Kidney glomerular epithelial cell (primary cell): ENCODE results near the gene HSP90AB1.

Experiments used
- DNase-seq: peaks from one replicate; lab custom pipeline; 2025; lab: John Stamatoyannopoulos, UW

Gene HSP90AB1

DNA sequence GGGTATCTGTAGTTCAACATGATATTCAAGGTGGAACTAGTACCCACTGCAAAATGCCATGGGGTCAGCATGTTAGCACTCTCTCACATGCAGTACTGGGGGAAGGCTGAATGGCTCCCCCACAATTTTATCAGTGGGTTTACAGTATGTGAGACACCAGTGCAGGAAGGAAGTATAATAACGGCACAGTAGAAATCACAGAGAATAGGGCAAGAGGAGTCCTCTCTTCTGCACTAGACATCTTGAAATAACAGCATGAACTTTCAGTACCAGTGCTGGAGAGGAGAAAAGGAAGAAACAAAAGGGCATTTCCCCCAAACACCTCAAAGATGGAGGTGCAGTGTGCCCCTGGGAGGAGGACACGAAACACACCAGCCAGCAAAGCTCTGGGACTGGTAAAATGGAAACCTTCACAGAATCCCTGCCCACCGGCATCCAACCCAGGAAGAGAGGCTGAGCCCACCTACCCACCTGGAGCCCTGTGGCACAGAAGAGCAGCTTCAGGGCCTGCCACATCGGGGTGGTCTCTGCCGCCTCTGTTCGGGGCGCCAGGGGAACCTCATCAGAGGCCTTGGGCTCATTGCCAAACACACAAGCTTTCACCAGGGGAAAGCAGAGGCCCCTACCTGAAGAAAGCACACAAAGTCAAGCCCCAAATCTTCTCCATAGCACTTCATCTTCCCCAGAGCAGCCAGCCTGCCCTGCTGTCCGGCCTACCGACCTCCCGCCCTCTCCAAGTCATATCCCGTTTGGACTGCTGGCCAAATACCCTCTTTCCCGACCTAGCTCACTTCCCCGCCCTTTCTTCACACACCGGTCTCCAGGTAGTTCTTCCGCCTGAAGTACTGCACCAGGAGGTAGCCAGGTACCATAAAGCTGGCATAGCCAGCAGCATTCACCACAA lies 9.2 kb downstream of the HSP90AB1 start:
- no peak for DNase-seq

GRCh38 chr6:44256775-44257024 lies 9.8 kb downstream of the HSP90AB1 start:
- no peak for DNase-seq

DNA sequence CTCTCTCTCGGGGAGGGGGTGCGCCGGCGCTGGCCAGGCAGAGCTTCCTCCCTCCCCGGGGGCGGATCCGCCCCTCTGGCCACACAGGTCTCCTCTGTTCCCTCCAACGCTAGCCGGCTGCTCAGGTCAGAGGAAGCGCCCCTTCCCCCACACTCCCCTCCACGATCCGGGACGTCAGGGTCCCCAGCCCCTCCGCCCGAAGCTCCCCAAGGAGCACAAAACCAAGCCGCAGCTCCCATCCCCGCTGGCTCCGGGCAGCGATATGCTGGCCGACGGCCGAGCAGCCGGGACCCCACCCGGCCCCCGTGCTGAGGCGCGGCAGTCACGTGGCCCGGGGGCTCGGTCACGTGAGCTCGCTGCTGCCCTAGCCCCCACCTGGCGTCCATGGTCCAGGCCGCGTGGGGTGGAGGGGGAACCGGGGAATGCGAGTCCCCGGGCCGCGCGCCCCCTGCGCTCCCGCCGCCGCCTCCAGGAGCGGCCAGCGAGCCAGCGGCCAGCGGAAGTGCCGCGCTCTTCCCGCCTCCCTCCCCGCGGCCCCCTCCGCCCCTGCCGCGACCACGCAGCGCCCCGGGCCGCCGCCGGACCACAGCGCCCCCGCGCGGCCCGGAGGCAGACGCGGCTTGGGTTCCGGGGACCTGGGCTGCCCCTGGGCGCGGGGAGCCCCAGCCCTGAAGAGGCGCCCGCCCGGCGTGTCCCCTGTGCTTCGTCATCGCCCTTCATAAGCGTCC lies 10.3 kb downstream of the HSP90AB1 start, which contains the start of gene SLC35B2:
Gene SLC35B2, minus strand, starts transcription at position 504 of the 728 bp plus-strand sequence. Its CDS starts 118 bp downstream, at position 386.
- peak; percentile 66 for DNase-seq

DNA sequence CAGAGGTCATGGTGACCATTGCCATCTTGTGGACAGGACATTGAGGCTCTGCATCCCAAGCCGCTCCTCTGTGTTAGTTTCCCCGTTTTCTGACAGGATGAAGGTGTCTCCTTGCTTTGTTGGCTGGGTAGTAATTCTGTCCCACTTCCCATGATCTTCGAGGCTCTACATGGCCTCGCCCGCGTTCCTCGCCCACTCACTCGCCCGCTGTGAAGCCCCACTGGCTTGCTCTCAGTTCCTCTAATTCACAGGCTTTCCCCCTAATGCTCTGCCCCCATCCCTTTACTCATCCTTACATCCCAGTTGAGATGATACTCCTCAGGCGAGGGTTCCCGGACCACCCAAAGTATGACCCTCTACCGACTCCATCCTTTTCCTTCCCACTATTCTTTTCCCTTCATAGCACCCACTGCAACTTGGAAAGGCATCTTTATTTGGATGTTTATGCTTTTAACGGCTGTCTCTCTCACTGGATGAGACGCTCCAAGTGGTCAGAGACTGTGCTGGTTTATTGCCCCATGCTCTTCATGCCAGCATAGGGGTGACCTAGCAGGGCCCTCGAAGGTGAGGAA lies 10.9 kb downstream of the HSP90AB1 start:
- no peak for DNase-seq

- no peak for DNase-seq
Observed at GRCh38 chr6:44258325-44258863, 11.5 kb downstream of the HSP90AB1 start.

DNA sequence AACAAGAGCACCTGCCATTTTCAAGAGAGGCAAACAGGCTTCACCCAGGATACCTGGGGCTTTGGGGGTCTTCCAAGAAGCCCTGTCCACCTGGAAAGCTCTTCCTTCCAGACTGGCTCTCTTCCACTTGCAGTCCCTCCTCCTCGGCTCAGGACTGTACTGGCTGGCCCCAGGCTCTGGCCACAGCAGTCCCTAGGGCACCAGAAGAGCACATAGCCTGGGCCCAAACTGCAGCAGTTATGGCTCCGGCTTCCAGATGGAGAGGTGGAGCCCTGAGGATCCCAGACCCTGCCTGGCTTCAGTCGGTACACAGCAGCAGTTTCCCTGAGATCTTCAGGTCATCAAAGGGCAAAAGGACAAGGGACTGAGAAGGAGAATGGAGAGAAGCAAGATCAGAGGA lies 12.0 kb downstream of the HSP90AB1 start:
- no peak for DNase-seq

DNA sequence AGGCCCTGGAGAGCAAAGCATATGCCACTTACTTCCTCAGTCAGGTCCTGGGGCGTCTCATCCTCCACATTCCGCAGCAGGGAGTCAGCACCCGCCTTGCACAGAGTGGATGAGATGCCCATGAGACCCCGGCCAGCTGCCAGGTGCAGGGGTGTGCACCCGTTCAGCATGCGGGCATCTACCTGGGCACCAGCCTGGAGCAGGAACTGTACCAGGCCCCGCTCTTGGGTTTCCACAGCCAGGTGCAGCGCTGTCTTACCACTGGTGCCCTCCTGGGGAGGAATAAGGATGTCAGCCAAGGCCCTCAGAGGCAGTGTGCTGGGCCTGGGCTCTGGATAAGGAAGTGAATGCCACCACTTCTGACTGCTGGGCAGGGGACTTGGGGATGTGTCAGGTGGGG lies 13.1 kb downstream of the HSP90AB1 start:
- DNase-seq, result no peak

- no peak for DNase-seq
Observed at GRCh38 chr6:44260451-44261297, 13.8 kb downstream of the HSP90AB1 start.

DNA sequence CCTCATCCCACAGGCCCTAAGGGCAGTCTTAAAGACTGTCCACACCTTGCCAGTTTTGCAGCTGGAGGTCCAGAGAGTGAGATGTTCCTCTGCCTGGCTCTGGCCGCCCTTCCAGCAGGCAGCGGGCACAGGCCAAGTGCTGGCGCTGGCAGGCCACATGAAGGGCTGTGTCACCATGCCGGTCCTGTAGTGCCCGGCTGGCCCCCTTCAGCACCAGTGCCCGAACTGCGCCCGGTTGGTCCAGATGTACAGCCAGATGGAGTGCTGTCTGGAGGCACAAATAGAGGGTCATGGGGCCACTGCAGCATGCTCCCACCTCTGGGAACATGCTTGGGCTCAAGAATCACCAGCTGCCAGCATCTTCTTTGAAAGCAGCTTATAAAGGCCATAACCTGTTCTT lies 14.7 kb downstream of the HSP90AB1 start:
- DNase-seq, result no peak

DNA sequence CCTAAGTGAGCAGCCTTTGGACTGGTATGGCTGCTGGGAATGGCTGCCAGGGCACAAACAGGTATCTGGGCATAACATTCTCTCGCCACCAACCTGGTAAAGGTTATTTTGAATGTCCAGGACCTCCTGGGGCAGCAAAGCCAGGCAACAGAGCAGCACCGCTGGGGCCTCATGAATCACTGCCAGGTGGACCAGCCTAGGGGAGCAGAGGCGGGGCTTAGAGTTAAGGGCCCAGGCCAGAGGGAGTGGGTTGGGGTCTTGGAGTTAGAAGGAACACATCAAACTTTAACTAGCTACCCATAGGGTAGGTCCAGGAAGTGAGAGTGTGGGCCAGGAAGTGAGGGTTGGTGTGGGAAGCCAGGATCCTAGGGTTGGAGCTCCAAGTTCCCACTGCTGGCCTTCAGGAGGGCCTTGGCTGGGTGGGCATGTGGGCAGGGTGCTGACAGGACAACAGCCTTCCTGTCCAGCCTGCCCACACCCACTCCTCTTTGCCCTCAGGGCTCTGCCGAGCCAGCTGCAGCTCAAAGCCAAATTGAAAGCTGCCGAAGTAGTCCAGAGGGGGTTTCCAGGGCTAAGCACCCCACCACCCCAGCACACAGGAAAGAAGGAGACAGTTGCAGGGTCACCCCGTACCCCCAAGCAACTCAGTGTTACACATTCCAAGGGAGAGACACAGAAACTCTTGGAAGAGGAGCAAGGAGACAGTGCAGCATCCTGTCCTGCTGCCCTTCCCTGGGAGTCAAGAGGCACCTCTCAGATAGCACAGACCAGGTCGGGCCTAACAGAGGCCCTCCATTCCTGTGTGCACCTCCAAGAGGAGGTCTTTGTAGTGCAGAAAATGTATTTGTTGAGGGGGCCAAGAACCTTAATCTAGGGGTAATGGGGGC lies 15.8 kb downstream of the HSP90AB1 start:
- no peak for DNase-seq

- DNase-seq, result peak; percentile 51
Observed at GRCh38 chr6:44263354-44264100, 16.6 kb downstream of the HSP90AB1 start.

DNA sequence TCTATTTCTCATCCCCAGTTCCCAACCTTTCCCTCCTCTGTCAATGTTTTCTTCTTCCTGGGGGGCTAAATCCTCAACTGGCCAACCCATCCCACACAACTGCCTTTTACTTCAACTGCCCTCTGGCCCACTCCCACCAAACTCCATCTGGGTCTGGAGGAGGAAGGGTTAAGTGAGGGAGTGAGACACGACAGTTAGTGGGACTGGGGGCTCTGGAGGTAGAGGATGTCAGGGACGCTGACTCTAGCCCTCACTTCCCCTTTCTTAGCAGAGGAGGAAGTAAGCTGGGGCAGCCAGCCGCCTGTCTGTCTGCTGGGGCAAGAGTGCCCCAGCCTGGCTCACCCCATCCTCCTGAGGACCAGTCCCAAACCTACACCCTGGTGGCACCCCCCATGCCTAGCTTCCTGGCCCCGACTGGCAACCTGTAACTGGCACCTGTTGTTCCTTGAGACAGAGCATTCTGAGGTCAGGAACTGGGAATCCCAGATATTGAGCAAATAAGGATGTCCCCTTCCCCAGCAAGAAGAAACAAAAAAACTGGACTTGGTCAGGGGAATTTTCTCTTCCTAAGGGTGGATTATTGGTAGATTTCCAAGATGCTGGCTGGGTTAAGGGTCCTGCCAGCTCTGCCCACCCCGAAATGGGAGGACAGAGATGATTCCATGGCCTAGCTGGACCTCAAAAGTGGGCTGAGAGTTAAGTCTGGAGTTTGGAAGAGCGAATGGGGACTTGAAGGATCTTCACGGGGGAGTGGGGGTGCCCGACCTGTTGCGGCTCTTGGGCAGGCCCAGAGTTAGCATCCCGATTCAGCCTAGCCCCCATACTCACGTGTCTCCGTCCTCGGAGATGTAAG lies 17.5 kb downstream of the HSP90AB1 start:
- DNase-seq, result no peak

GRCh38 chr6:44265007-44265721 lies 18.3 kb downstream of the HSP90AB1 start, which contains the start of gene NFKBIE:
Gene NFKBIE (minus strand): TSS chr6:44265551. CDS start chr6:44265346, 205 bp downstream.
- DNase-seq, result peak; percentile 88

GRCh38 chr6:44265722-44266233 lies 18.9 kb downstream of the HSP90AB1 start:
- DNase-seq, result no peak

GRCh38 chr6:44266347-44266746 lies 19.4 kb downstream of the HSP90AB1 start:
- DNase-seq, result no peak

GRCh38 chr6:44267252-44267651 lies 20.4 kb downstream of the HSP90AB1 start:
- DNase-seq, result no peak

DNA sequence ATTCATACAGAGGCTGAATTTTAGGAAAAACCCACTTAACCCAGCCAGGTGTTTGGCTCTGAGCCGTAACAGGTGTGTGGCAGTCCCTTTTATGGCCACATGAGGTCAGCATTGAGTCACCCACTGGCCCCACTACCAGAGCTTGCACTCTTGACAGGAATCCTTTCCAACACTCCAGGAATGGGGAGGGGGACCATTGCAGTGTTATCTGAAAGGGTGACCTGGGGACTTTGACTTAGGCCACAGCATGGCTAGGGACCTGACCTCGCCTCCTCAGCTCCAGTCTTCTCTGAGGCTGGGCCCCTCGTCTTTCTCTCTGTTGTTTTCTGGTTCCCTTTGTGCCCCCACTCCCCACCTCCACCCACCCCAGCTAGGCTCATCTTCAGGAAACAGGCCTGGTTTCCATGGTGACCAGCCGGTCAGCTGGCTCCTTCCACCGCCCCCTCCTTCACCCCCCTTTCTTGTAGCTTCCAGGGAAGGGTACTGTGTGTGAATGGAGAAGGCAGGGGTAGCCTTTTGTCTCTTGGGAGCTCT lies 21.3 kb downstream of the HSP90AB1 start:
- no peak for DNase-seq
